GM23338 (cell line): ENCODE measurements around the gene SYNE1. TPM values are rescaled to one million over a fixed set of nuclear protein-coding genes. Genes with fewer than 3 reads are reported as not detected.

Experiments
- ATAC-seq: fragments of 200-7000 bp; cut with Tn5 transposase; 3 replicates; pipeline ENCODE4 v1.9.1; 2020
- DNase-seq: peaks from one replicate; pipeline ENCODE4 v3.0.0-alpha.2; 2015; ENCODE audit warnings: low spot score
- H2AFZ ChIP-seq: fragments of 200-600 bp; sonication (generic); 2 replicates; pipeline ENCODE4 v1.8.0; 2016; ENCODE audit warnings: antibody characterized with exemption, mild to moderate bottlenecking, moderate library complexity
- H3F3A ChIP-seq: fragments of 200-600 bp; sonication (generic); replicated peaks from 2 replicates; pipeline ENCODE4 v1.8.0; 2017; ENCODE audit warnings: antibody characterized with exemption, mixed run types, low read depth
- H3K27ac ChIP-seq: fragments of 200-600 bp; sonication (generic); 2 replicates; pipeline ENCODE4 v1.6.1; 2016; ENCODE audit warnings: low read depth
- H3K27me3 ChIP-seq: fragments of 200-600 bp; sonication (generic); 2 replicates; pipeline ENCODE4 v1.8.0; 2016; ENCODE audit warnings: mild to moderate bottlenecking, mixed run types, moderate library complexity; ENCODE audit not compliant: insufficient read depth
- H3K36me3 ChIP-seq: fragments of 200-600 bp; sonication (generic); 2 replicates; pipeline ENCODE4 v1.8.0; 2016; ENCODE audit warnings: mild to moderate bottlenecking; ENCODE audit not compliant: insufficient read depth
- H3K4me1 ChIP-seq: fragments of 200-600 bp; sonication (generic); 2 replicates; pipeline ENCODE4 v1.8.0; 2016; ENCODE audit warnings: mild to moderate bottlenecking, moderate library complexity; ENCODE audit not compliant: insufficient read depth
- H3K4me2 ChIP-seq: fragments of 200-600 bp; sonication (generic); 2 replicates; pipeline ENCODE4 v1.7.1; 2017; ENCODE audit warnings: mixed run types
- H3K4me3 ChIP-seq: fragments of 200-600 bp; sonication (generic); 2 replicates; pipeline ENCODE4 v1.6.1; 2016; ENCODE audit warnings: mixed run types
- H3K79me2 ChIP-seq: fragments of 200-600 bp; sonication (generic); replicated peaks from 2 replicates; pipeline ENCODE4 v1.8.0; 2017; ENCODE audit warnings: mild to moderate bottlenecking; ENCODE audit not compliant: insufficient read depth
- H3K9me2 ChIP-seq: fragments of 200-600 bp; sonication (generic); 2 replicates; pipeline ENCODE4 v1.8.0; 2017; ENCODE audit not compliant: insufficient read depth
- H4K20me1 ChIP-seq: fragments of 200-600 bp; sonication (generic); replicated peaks from 2 replicates; pipeline ENCODE4 v1.8.0; 2017; ENCODE audit warnings: mild to moderate bottlenecking; ENCODE audit not compliant: insufficient read depth
- H3K27ac Mint-ChIP-seq: 2 replicates; pipeline ENCODE4 v1.8.0; 2020; ENCODE audit warnings: inconsistent platforms, mild to moderate bottlenecking, moderate library complexity, mixed read lengths
- H3K27me3 Mint-ChIP-seq: 3 replicates; pipeline ENCODE4 v1.8.0; 2022; ENCODE audit warnings: low read depth, mild to moderate bottlenecking, moderate library complexity, mixed read lengths, inconsistent platforms; ENCODE audit not compliant: insufficient read depth, poor library complexity
- H3K36me3 Mint-ChIP-seq: 3 replicates; pipeline ENCODE4 v1.8.0; 2021; ENCODE audit warnings: low read depth, mild to moderate bottlenecking, inconsistent platforms, moderate library complexity, mixed read lengths
- H3K4me1 Mint-ChIP-seq: 3 replicates; pipeline ENCODE4 v1.8.0; 2020; ENCODE audit warnings: mild to moderate bottlenecking, inconsistent platforms, mixed read lengths
- H3K4me3 Mint-ChIP-seq: 3 replicates; pipeline ENCODE4 v1.8.0; 2021; ENCODE audit warnings: moderate library complexity, mild to moderate bottlenecking, inconsistent platforms, mixed read lengths
- H3K9me3 Mint-ChIP-seq: 3 replicates; pipeline ENCODE4 v1.8.0; 2020; ENCODE audit warnings: moderate library complexity, mild to moderate bottlenecking, inconsistent platforms, mixed read lengths
- CREB1 ChIP-seq: fragments of 250-450 bp; sonication (Bioruptor Pico); IDR thresholded peaks from 2 replicates; pipeline ENCODE4 v1.5.0; 2020; ENCODE audit warnings: low read depth, mild to moderate bottlenecking, moderate library complexity
- EZH2phosphoT487 ChIP-seq: fragments of 200-600 bp; sonication (generic); IDR thresholded peaks from one replicate; pipeline ENCODE4 v1.8.1; 2018; ENCODE audit warnings: antibody characterized with exemption; ENCODE audit not compliant: unreplicated experiment
- JUNB ChIP-seq: IDR thresholded peaks from one replicate; pipeline ENCODE4 v1.6.1; 2016; ENCODE audit warnings: antibody characterized with exemption; ENCODE audit not compliant: unreplicated experiment
- POLR2AphosphoS5 ChIP-seq: IDR thresholded peaks from 2 replicates; pipeline ENCODE4 v1.6.1; 2016; ENCODE audit warnings: antibody characterized with exemption, low read depth
- ZNF331 ChIP-seq: fragments of 250-450 bp; sonication (Bioruptor Pico); IDR thresholded peaks from 2 replicates; pipeline ENCODE4 v1.5.0; 2020; ENCODE audit warnings: low read depth, mild to moderate bottlenecking, moderate library complexity
- polyA plus RNA-seq: library from polyadenylated mRNA; unstranded; fragments of >200 nt; fragmentation: Nextera tagmentation; extraction: Ambion mirVana; gene quantifications from 2 replicates; pipeline ENCODE4 v1.2.1, GENCODE V29; 2016
- total RNA-seq: library from RNA; depleted of rRNA; stranded (reverse); fragments of >200 nt; shearing (Covaris generic); gene quantifications from 2 replicates; pipeline ENCODE4 v1.2.3, GENCODE V29; 2014
- TF ChIP-seq, protein P1 (sequence below): fragments of 250-450 bp; sonication (Bioruptor Pico); IDR thresholded peaks from 2 replicates; pipeline ENCODE4 v1.5.0; 2020; ENCODE audit warnings: mild to moderate bottlenecking, moderate library complexity
- TF ChIP-seq, protein P2 (sequence below), 2 experiments: fragments of 200-600 bp in 1 of 2; sonication (generic) in 1 of 2; conservative IDR thresholded peaks; 2 replicates each; pipeline versions ENCODE4 v1.5.1 to v1.6.1; 2016 to 2017; ENCODE audit warnings: antibody characterized with exemption in 2 of 2, low read depth in 2 of 2, mild to moderate bottlenecking in 2 of 2, moderate library complexity in 1 of 2

Gene SYNE1
- total and polyA plus RNA-seq, 2 experiments from 2014 or later, result 3.9 to 13.6 TPM

DNA sequence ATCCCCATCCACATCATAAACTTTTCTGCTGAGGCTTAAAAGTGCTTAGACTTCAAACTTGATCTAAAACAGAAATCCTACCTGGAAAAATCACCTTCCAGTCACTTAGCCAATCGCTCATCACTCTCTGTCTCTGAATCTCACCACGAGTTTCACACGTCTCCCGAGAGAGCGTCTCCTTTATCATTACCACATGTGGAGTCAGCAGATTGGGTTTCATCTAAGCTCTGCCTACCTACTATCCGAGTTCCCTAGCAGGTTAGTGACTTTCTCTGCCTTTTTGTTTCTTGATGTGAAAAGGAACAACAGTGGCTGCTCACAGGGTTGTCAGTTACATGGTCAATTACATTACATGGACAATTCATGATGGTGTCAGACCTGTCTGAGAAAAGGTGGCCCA, 543.5 kb downstream of the SYNE1 start (continued):
- TF ChIP-seq, protein P1, sequence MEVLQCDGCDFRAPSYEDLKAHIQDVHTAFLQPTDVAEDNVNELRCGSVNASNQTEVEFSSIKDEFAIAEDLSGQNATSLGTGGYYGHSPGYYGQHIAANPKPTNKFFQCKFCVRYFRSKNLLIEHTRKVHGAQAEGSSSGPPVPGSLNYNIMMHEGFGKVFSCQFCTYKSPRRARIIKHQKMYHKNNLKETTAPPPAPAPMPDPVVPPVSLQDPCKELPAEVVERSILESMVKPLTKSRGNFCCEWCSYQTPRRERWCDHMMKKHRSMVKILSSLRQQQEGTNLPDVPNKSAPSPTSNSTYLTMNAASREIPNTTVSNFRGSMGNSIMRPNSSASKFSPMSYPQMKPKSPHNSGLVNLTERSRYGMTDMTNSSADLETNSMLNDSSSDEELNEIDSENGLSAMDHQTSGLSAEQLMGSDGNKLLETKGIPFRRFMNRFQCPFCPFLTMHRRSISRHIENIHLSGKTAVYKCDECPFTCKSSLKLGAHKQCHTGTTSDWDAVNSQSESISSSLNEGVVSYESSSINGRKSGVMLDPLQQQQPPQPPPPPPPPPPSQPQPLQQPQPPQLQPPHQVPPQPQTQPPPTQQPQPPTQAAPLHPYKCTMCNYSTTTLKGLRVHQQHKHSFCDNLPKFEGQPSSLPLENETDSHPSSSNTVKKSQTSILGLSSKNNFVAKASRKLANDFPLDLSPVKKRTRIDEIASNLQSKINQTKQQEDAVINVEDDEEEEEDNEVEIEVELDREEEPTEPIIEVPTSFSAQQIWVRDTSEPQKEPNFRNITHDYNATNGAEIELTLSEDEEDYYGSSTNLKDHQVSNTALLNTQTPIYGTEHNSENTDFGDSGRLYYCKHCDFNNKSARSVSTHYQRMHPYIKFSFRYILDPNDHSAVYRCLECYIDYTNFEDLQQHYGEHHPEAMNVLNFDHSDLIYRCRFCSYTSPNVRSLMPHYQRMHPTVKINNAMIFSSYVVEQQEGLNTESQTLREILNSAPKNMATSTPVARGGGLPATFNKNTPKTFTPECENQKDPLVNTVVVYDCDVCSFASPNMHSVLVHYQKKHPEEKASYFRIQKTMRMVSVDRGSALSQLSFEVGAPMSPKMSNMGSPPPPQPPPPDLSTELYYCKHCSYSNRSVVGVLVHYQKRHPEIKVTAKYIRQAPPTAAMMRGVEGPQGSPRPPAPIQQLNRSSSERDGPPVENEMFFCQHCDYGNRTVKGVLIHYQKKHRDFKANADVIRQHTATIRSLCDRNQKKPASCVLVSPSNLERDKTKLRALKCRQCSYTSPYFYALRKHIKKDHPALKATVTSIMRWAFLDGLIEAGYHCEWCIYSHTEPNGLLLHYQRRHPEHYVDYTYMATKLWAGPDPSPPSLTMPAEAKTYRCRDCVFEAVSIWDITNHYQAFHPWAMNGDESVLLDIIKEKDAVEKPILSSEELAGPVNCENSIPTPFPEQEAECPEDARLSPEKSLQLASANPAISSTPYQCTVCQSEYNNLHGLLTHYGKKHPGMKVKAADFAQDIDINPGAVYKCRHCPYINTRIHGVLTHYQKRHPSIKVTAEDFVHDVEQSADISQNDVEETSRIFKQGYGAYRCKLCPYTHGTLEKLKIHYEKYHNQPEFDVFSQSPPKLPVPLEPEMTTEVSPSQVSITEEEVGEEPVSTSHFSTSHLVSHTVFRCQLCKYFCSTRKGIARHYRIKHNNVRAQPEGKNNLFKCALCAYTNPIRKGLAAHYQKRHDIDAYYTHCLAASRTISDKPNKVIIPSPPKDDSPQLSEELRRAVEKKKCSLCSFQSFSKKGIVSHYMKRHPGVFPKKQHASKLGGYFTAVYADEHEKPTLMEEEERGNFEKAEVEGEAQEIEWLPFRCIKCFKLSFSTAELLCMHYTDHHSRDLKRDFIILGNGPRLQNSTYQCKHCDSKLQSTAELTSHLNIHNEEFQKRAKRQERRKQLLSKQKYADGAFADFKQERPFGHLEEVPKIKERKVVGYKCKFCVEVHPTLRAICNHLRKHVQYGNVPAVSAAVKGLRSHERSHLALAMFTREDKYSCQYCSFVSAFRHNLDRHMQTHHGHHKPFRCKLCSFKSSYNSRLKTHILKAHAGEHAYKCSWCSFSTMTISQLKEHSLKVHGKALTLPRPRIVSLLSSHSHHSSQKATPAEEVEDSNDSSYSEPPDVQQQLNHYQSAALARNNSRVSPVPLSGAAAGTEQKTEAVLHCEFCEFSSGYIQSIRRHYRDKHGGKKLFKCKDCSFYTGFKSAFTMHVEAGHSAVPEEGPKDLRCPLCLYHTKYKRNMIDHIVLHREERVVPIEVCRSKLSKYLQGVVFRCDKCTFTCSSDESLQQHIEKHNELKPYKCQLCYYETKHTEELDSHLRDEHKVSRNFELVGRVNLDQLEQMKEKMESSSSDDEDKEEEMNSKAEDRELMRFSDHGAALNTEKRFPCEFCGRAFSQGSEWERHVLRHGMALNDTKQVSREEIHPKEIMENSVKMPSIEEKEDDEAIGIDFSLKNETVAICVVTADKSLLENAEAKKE (CRISPR knock-in tag), result no peak

DNA sequence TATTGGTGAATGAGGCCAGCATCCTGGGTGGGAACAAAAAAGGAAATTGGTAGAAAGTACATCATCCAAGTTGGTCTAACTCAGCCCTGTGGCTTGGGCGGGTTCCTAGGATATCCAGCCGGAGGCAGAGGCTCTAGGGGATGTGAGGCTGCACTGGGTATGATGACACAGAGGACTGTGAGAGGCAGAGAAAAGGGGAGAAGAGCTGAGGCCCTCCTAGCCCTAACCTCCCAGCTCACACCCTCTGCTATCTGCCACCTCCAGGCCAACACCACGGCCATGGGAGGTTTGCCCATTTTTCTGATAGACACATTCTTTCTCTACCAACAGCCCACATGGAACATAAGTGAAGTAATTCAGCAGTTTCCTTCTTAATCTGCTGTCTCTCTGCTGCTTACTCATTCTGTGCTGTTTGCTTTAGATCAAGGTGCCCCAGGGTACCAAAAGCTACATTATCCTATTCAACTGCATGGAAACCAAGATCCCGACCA, 545.3 kb downstream of the SYNE1 start:
- Histone ChIP-seq H3K27me3 (no peaks in the 10 kb centered on the region), H3F3A (no peaks in the 10 kb centered on the region), H3K4me1 (no peaks in the 10 kb centered on the region), H3K36me3 (no peaks in the 10 kb centered on the region), H3K4me2 (no peak overlapping the region), H2AFZ (no peak overlapping the region), H3K4me3 (no peak overlapping the region), H3K79me2 (no peaks in the 10 kb centered on the region), H4K20me1 (no peaks in the 10 kb centered on the region), H3K27ac (no peak overlapping the region), H3K9me2 (peaks cover 15% of the 10 kb centered on the region)
- DNase-seq (no peak), ATAC-seq (no peak)
- Mint-ChIP-seq H3K9me3 (no peaks in the 10 kb centered on the region; the same call in 2 of the 3 replicates), H3K4me3 (no peak overlapping the region), H3K36me3 (no peaks in the 10 kb centered on the region), H3K27ac (no peak overlapping the region), H3K4me1 (no peaks in the 10 kb centered on the region), H3K27me3 (no peaks in the 10 kb centered on the region)
- TF ChIP-seq POLR2AphosphoS5 (no peak), CREB1 (CRISPR knock-in tag) (no peak), EZH2phosphoT487 (no peak), JUNB (no peak), ZNF331 (CRISPR knock-in tag) (no peak)
- TF ChIP-seq, protein P2, sequence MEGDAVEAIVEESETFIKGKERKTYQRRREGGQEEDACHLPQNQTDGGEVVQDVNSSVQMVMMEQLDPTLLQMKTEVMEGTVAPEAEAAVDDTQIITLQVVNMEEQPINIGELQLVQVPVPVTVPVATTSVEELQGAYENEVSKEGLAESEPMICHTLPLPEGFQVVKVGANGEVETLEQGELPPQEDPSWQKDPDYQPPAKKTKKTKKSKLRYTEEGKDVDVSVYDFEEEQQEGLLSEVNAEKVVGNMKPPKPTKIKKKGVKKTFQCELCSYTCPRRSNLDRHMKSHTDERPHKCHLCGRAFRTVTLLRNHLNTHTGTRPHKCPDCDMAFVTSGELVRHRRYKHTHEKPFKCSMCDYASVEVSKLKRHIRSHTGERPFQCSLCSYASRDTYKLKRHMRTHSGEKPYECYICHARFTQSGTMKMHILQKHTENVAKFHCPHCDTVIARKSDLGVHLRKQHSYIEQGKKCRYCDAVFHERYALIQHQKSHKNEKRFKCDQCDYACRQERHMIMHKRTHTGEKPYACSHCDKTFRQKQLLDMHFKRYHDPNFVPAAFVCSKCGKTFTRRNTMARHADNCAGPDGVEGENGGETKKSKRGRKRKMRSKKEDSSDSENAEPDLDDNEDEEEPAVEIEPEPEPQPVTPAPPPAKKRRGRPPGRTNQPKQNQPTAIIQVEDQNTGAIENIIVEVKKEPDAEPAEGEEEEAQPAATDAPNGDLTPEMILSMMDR (conservative IDR thresholded peaks at IDR 0.05; ENCODE audit: low read depth in 2 of 2), result no peak
- TF ChIP-seq, protein P1 (CRISPR knock-in tag), result no peak
